Measurements from ENCODE around the gene KANK2.

Gene KANK2

DNA sequence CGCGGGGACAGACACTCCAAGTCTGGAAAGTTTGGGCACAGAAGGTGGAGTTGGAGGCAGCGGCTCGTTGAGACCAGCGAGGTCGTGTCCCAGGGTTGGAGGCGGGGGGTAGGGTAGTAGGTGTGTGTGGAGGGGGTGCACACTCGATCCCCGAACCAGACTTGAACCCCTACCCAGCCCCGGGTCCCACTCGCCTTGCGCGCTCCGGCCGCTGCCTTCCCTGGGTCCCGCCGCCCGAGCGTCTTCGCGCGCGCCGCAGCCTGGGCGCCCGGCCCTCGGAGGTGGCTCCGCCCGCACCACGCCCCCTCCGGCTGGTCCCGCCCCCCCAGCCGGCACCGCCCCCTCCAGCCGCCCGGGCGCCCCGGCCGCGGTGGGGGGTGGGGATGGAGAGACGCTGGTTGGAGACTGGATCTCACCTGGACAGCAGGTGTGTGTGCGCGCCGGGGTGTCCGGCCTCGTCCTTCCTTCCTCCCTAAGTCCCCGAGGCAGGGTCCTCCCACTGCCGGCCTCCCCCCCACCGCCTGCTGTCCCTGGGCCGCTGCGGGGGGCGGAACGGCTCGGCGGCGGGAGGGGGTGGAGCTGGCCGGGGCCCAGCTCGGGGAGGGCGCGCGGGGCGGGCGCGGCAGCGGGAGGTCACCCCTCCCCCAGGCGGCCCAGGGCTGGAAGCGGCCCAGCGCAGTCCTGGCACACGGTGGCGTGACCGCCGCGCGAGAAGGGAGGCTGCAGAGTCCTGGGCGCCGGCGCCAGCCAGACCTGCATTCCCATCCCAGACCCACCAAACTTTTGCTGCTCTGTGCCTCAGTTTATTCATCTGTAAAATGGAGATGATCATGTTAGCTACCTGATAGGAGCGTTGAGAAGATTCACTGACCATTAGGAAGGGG is at the start of gene KANK2:
Gene KANK2 (minus strand): TSS at position 255 of the 884 bp plus-strand sequence. CDS start 3,034 bp downstream, outside the sequence.
- peak within 1 kb of the TSS; percentile 71 to 90 for H3K4me3 ChIP-seq (replicated peaks in 1 of 2; ENCODE audit: low read depth in 2 of 2, low read length in 2 of 2)
- peak; percentile 75 to 85 for DNase-seq (ENCODE audit: low read depth in 2 of 2)
- TF ChIP-seq CTCF (IDR thresholded peaks at IDR 0.05; ENCODE audit: low read depth, low read length), result no peak

- no peak overlapping the region for H3K4me3 ChIP-seq (replicated peaks in 1 of 2; ENCODE audit: low read depth in 2 of 2, low read length in 2 of 2)
- no peak for TF ChIP-seq CTCF (IDR thresholded peaks at IDR 0.05; ENCODE audit: low read depth, low read length)
- no peak for DNase-seq (ENCODE audit: low read depth in 2 of 2)
Observed at GRCh38 chr19:11246941-11247340, 49.6 kb upstream of the KANK2 start.

DNA sequence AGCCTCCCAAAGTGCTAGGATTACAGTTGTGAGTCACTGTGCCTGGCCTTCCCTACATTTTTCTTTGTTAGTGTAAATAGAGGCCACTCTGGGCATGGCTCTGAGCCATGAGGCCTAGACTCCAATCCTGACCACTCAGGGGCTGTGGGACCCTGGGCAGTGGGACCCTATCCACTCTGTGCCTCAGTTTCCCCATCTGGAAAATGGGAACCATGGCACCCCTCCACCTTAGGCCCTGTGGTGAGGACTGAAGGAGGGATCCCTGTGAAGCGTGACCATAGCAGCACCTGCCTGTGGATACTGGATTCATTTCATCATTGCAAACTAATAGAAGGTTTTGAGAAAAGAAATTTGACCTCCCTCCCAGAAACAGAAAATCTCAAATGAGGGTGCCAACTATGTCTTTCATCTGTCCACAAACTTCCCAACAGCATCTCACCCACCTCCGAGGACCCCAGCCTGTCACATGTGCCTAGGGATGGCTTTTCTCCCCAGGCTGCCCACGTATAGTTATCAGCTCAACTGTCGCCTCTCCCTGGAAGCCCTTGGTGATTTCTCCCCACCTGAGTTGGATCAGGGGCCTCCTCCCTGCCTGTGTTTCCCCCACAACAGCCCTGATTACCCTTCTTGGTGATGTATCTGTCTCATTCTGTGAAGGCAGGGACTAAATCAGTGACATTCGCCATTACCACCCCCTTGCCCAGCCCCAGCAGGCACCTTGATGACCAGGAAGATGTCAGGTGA is 47.7 kb upstream of the KANK2 start:
- no peak for DNase-seq (ENCODE audit: low read depth in 2 of 2)
- no peak overlapping the region for H3K4me3 ChIP-seq (replicated peaks in 1 of 2; ENCODE audit: low read depth in 2 of 2, low read length in 2 of 2)
- no peak for TF ChIP-seq CTCF (IDR thresholded peaks at IDR 0.05; ENCODE audit: low read depth, low read length)

- DNase-seq (ENCODE audit: low read depth in 2 of 2), result no peak
- TF ChIP-seq CTCF (IDR thresholded peaks at IDR 0.05; ENCODE audit: low read depth, low read length), result no peak
- H3K4me3 ChIP-seq (replicated peaks in 1 of 2; ENCODE audit: low read depth in 2 of 2, low read length in 2 of 2), result no peak overlapping the region
Observed at GRCh38 chr19:11243798-11244169, 46.4 kb upstream of the KANK2 start.

- peak; percentile 85 to 87 for DNase-seq (ENCODE audit: low read depth in 2 of 2)
- H3K4me3 ChIP-seq (replicated peaks in 1 of 2; ENCODE audit: low read depth in 2 of 2, low read length in 2 of 2), result no peak overlapping the region
- TF ChIP-seq CTCF (IDR thresholded peaks at IDR 0.05; ENCODE audit: low read depth, low read length), result peak; percentile 77
Observed at GRCh38 chr19:11242864-11243797, 45.8 kb upstream of the KANK2 start.

GRCh38 chr19:11242025-11242424 is 44.7 kb upstream of the KANK2 start:
- no peak for TF ChIP-seq CTCF (IDR thresholded peaks at IDR 0.05; ENCODE audit: low read depth, low read length)
- no peak for DNase-seq (ENCODE audit: low read depth in 2 of 2)
- H3K4me3 ChIP-seq (replicated peaks in 1 of 2; ENCODE audit: low read depth in 2 of 2, low read length in 2 of 2), result no peak overlapping the region

Measured in cardiac fibroblast (primary cell).